ENCODE results near the gene TFCP2L1.
"Not testable (repeated sequence)": the region's sequence is repeated elsewhere in the genome, so short reads cannot be mapped to it uniquely, and the experiment has no call there.

The TFCP2L1 gene

GRCh38 chr2:121242175-121242875 lies 42.7 kb downstream of the TFCP2L1 start:
- peak; percentile 19 for DNase-seq

GRCh38 chr2:121241466-121241865 lies 43.5 kb downstream of the TFCP2L1 start:
- no peak for DNase-seq

- no peak for DNase-seq
Measured at GRCh38 chr2:121240436-121240835, 44.6 kb downstream of the TFCP2L1 start.

DNA sequence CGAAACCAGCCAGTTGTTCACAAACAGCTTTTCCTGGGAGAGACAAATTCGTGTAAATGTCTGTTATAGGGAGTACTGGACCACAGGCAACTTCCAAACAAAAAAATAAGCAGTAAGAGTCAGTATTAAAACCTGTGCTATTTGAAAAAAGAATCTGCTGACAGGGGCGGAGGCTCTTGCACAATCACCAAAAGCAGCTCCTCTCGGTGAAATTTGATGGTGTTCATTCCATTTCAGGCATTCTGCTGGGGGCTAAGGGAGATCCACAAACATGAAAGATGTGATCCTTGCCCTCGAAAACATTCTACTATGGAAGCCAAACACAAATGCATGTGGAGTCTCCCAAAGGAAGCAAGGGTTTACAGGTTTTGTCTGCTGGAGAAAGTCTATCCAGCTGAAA lies 45.0 kb downstream of the TFCP2L1 start:
- no peak for DNase-seq

DNA sequence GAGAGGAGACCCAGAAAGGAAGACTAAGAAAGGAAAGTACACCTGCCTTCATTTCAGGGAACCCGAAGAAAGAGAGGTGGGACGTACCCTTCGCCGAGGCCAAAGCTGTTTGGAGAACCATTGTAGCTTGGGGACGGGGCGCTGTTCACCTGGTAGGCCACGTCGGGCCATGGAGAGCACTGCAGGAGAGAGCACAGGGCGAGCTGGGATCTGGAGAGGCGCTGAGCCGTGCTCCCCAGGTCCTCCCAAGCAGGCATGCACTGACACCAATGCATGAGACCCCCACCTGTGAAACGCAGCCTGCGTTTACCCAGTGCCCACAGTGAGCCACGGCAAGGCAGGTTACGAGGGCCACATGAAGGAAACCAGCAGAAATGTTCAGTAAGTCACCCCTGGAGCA lies 45.5 kb downstream of the TFCP2L1 start:
- no peak for DNase-seq

GRCh38 chr2:121238828-121239227 lies 46.2 kb downstream of the TFCP2L1 start:
- DNase-seq: no peak

DNA sequence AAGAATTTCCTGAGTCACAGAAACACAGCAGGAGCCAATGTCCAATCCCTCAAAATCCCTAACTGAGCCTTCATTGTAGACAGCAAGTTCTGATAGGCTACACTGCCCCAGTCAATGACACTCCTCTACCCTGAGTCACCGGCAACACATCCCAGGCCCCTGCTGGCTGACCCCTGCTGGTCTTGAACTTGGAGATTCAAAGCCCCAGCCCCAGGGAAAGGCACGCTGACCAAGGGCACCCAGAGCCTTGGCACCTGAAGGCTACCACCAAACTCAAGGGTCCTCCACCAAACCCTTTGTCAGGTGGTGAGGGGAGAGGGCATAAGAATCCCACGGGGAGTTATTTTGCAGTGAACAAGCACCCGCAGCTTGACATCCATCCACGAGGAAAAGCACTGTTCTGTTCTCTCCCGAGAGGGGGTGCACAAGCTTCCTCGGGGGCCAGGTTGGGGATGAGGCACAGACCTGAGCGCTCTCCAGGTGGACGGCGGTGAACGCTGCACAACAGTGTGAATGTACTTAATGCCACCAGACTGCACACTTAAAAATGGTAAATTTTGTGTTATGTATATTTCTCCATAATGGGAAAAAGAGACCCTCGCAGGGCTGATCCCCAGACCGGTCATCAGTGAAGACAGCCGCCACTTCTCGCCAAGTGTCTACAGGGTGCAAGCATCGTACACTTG lies 46.9 kb downstream of the TFCP2L1 start:
- no peak for DNase-seq

- DNase-seq: no peak
Measured at GRCh38 chr2:121237336-121237979, 47.5 kb downstream of the TFCP2L1 start.

- no peak for DNase-seq
Measured at GRCh38 chr2:121236650-121237180, 48.3 kb downstream of the TFCP2L1 start.

GRCh38 chr2:121236101-121236640 lies 48.8 kb downstream of the TFCP2L1 start:
- DNase-seq: no peak

DNA sequence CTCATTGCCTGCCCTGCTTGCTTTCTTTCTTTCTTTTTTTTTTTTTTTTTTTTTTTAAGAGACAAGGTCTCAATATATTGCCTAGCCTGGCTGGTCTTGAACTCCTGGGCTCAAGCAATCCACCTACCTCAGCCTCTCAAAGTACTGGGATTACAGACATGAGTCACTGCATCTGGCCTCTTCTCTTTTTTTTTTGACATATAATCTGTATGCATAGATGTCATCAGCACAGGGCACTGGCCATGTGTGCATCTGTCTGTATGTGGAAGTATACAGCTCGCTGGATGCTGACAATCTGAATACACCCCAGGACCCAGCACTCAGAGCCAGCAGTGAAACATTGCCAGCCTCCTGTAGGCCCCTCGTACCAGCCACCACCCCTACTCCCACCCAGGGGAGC lies 49.5 kb downstream of the TFCP2L1 start:
- no peak for DNase-seq

GRCh38 chr2:121234791-121235190 lies 50.2 kb downstream of the TFCP2L1 start:
- no peak for DNase-seq

- DNase-seq: no peak
Measured at GRCh38 chr2:121234144-121234543, 50.9 kb downstream of the TFCP2L1 start.

DNA sequence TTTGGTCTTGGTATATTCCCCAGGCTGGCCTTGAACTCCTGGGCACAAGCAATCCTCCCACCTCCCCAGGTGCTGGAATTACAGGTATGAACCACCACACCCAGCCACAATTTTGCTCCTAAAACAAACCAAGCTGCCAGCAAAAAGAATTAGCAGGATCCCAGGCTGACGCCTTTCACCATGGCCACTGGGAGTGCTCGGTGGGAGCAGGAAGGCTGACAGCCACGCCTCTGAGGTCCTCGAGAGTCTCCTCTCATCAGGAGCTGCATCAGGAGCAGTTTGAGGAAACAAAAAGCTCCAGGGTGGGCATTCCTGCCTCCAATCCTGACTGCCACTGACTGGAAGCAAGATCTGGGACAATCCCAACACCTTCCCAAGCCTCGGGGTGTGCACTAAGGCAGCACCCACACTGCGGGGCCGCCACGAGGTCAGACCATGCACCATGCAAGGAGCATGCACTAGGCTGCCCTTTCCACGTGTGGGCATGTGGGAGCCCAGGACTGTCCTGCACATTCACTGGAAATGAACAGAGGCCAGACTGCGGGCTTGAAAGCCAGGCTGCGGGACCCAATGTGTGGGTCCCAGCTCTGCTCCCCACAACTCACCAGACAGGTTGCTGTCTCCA lies 51.4 kb downstream of the TFCP2L1 start:
- no peak for DNase-seq

DNA sequence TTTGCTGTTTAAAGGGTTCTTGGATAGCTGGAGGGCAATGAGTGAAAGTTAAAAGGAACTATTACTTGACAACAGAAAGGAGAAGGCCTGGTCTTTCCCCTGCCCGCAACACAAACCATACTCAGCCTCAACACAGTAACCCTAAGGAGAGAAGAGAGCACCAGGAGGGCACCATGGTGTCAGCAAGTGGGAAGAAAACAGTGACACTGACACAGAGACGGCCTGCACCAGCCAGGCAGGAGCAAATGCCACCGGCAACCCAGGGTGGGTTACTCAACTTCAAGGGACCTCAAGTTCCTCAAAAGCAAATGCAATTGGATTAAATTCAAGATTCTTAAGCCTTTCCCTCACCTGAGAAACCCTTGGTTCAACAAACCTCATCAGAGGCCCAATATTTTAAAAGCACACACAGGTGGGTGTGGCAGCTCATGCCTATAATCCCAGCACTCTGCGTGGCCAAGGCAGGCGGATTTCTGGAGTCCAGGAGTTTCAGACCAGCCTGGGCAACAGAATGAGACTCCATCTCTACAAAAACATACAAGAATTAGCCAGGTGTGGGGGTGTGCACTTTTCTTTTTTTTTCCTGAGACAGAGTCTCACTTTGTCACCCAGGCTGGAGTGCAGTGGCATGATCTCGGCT lies 52.3 kb downstream of the TFCP2L1 start:
- peak; percentile 51 for DNase-seq

GRCh38 chr2:121231385-121232000 lies 53.5 kb downstream of the TFCP2L1 start:
- DNase-seq: no peak

DNA sequence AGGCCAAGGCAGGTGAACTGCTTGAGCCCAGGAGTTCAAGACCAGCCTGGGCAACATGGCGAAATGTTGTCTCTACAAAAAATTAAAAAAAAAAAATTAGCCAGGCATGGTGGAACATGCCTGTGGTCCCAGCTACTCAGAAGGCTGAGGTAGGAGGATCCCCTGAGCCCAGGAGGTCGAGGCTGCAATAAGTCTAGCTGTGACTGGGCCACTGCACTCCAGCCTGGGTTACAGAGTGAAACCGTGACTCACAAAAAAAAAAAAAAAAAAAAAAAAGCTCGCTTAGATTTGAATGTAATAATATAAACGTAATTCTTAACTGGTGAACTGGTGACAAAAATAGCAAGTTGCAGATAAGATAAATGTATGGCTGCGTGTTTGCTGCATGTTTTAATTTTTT lies 56.5 kb downstream of the TFCP2L1 start:
- no peak for DNase-seq

- DNase-seq: not testable (repeated sequence)
Measured at GRCh38 chr2:121227381-121228144, 57.4 kb downstream of the TFCP2L1 start.

DNA sequence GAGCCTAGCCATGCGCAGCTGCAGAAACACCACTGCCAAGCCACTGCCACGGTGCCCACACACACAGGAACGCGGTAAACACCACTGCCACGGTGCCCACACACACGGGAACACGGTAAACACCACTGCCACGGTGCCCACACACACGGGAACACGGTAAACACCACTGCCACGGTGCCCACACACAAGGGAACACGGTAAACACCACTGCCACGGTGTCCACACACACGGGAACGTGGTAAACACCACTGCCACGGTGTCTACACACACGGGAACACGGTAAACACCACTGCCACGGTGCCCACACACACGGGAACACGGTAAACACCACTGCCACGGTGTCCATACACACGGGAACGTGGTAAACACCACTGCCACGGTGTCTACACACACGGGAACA lies 59.3 kb downstream of the TFCP2L1 start:
- DNase-seq: not testable (repeated sequence)

GRCh38 chr2:121220995-121221394 lies 64.0 kb downstream of the TFCP2L1 start:
- no peak for DNase-seq

DNA sequence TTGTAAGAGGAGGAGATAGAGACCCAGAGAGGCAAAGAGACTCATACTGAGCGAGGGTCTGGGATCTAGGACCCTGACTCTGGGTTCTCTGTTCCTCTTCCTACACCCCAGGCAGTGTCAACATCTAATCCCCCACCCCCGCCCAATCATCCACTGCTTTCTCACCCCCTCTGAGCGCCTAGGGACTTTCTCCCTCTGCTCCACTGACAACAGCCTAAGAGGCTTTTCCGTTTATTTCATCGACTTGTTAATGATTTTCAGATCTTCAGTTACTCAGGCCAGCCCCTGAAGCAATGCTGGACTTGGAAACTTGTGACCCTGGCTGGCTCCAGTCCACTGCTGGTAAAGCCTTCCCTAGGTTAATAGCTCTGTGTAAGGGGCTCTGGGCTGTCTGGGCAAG lies 65.1 kb downstream of the TFCP2L1 start:
- no peak for DNase-seq
